Prostate gland (tissue), 2 donors: ENCODE measurements around the gene VPS45. TPM values are rescaled to one million over a fixed set of nuclear protein-coding genes. Genes with fewer than 3 reads are reported as not detected.
A peak's percentile ranks its signal among the peaks of the same experiment; 100 is the strongest.

Source experiments
- DNase-seq: peaks from one replicate; pipeline ENCODE4 v3.0.0-alpha.2; 2019; ENCODE audit warnings: low spot score
- H3K27ac ChIP-seq, 2 donors: fragments of 200-600 bp; sonication (generic); 2 replicates each; pipeline ENCODE4 v1.5.1; 2017 to 2019
- H3K27me3 ChIP-seq: fragments of 200-600 bp; sonication (generic); replicated peaks from 2 replicates; pipeline ENCODE4 v1.5.1; 2019; ENCODE audit not compliant: insufficient read depth
- H3K36me3 ChIP-seq, 2 donors: fragments of 200-600 bp; sonication (generic); 1 replicate in 1 of 2; 2 replicates in 1 of 2; pipeline versions ENCODE4 v1.5.1 to v1.8.1; 2017 to 2019
- H3K4me1 ChIP-seq: fragments of 200-600 bp; sonication (generic); replicated peaks from 2 replicates; pipeline ENCODE4 v1.5.1; 2019
- H3K4me3 ChIP-seq, 2 donors: fragments of 200-600 bp; sonication (generic); 2 replicates each; pipeline ENCODE4 v1.5.1; 2017 to 2019
- H3K9me3 ChIP-seq: fragments of 200-600 bp; sonication (generic); 2 replicates; pipeline ENCODE4 v1.5.1; 2017
- CTCF ChIP-seq, 4 experiments: fragments of 200-600 bp in 2 of 4; fragments of 450-650 bp in 2 of 4; sonication (generic) in 2 of 4; IDR thresholded peaks; 1 replicate in 3 of 4; 2 replicates in 1 of 4; pipeline ENCODE4 v1.5.1; 2016 to 2019; ENCODE audit warnings: antibody characterized with exemption in 4 of 4, mild to moderate bottlenecking in 2 of 4, moderate library complexity in 2 of 4
- POLR2A ChIP-seq: fragments of 450-650 bp; IDR thresholded peaks from one replicate; pipeline ENCODE4 v1.6.1; 2016; ENCODE audit warnings: antibody characterized with exemption, mild to moderate bottlenecking
- POLR2AphosphoS5 ChIP-seq: sonication (generic); formaldehyde crosslinking; IDR thresholded peaks from one replicate; pipeline ENCODE4 v1.6.1; 2017; ENCODE audit warnings: antibody characterized with exemption
- WGBS: methylation state at CpG from one replicate; pipeline ENCODE4 v1.1.5; 2018; 5-methylcytosine and 5-hydroxymethylcytosine counted together
- intact Hi-C: fragments of 100-400 bp; cut with DNase I; formaldehyde crosslinking; loops from one replicate; pipeline ENCODE4 v1.14.2; 2022
- total RNA-seq, 2 donors: library from RNA; depleted of rRNA; stranded (reverse); fragments of >200 nt; gene quantifications; one replicate each; pipeline ENCODE4 v1.1.0, GENCODE V29; 2016

The VPS45 gene
- total RNA-seq: 10 to 100 TPM; 29.6 to 33.3 TPM

- Histone ChIP-seq H3K36me3 (no peaks in the 10 kb centered on the region), H3K4me1 (no peaks in the 10 kb centered on the region), H3K4me3 (peak within 1 kb of the TSS; percentile 50 to 55), H3K27ac (peak within 1 kb of the TSS; percentile 90 to 91), H3K27me3 (no peaks in the 10 kb centered on the region), H3K9me3 (no peaks in the 10 kb centered on the region)
- TF ChIP-seq CTCF (IDR thresholded peaks at IDR 0.05) (peak in 1 of 4 experiments; percentile 21), POLR2A (peak; percentile 26), POLR2AphosphoS5 (peak; percentile 74)
- WGBS: under 1% methylated on average over 45 of the region's 46 CpGs
- intact Hi-C loops: loop anchor here (5.0 kb wide), 2 partner anchors 60 to 80 kb away; partner anchors contain the start of gene PLEKHO1
- peak; percentile 88 for DNase-seq
Observed at GRCh38 chr1:150067184-150068108, at the start of gene VPS45. Gene VPS45, plus strand, starts transcription at chr1:150067776. Its CDS starts 82 bp downstream, at chr1:150067858.

GRCh38 chr1:150018165-150018564 lies 49.4 kb upstream of the VPS45 start:
- Histone ChIP-seq H3K27ac (no peak overlapping the region), H3K27me3 (no peaks in the 10 kb centered on the region), H3K4me3 (no peak overlapping the region), H3K9me3 (no peaks in the 10 kb centered on the region), H3K36me3 (no peaks in the 10 kb centered on the region), H3K4me1 (no peaks in the 10 kb centered on the region)
- intact Hi-C loops: no loop called here
- no peak for TF ChIP-seq POLR2AphosphoS5
- no peak for TF ChIP-seq CTCF (IDR thresholded peaks at IDR 0.05)
- no peak for TF ChIP-seq POLR2A
- DNase-seq: no peak
- 84% methylated on average over 4 of the region's 4 CpGs for WGBS

DNA sequence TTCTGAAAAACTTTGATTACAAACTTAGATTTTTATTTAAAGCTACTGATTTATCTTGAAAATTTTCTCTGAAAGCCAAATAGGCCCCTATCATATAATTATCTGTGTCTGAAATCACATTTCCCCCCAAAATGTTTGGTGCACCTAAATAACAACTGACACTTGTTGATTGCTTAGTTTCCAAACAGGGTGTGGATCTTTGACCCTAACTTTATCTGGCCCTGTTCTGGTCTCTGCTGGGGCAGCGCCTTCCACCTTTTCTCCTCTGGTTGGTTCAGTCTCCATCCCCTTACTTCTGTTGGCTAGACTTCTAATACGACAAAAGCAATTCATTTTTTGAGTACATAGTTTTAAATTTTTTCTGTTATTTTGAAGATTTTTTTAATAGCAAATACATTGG lies 46.9 kb upstream of the VPS45 start:
- Histone ChIP-seq H3K4me1 (no peaks in the 10 kb centered on the region), H3K27me3 (no peaks in the 10 kb centered on the region), H3K27ac (no peak overlapping the region), H3K9me3 (no peaks in the 10 kb centered on the region), H3K4me3 (no peak overlapping the region), H3K36me3 (no peaks in the 10 kb centered on the region)
- DNase-seq: no peak
- intact Hi-C loops: no loop called here
- 93% methylated on average over 2 of the region's 2 CpGs for WGBS
- TF ChIP-seq CTCF (IDR thresholded peaks at IDR 0.05) (no peak), POLR2A (no peak), POLR2AphosphoS5 (no peak)

DNA sequence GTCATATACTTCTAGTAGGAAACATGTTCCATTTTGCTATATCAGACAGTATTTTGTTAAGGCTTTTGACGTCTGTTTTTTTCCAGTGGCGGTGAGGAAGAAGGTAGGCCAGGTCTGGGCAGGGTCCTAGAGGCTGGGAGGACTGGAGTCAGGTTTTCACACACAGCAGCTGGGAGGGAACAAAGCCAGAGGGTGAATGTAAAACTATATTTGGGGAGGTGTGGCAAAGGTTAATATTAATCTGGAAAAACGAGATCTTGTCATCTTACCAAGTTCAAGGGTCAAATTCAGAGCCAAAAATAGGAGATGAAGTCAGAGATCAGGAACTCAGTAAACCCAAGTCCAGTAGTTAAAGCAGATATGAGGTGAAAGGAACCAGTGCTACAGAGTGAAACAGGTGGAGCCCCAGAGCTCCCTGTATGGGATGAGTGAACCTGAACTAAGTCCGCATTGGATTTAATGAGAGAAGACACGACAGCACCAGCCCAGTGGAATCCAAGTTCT lies 46.3 kb upstream of the VPS45 start:
- H3K36me3 ChIP-seq: no peaks in the 10 kb centered on the region
- intact Hi-C loops: no loop called here
- 71% methylated on average over 5 of the region's 5 CpGs for WGBS
- DNase-seq: no peak
- no peaks in the 10 kb centered on the region for H3K9me3 ChIP-seq
- H3K27ac ChIP-seq: no peak overlapping the region
- TF ChIP-seq POLR2A (no peak), CTCF (IDR thresholded peaks at IDR 0.05) (no peak), POLR2AphosphoS5 (no peak)
- no peak overlapping the region for H3K4me3 ChIP-seq
- H3K4me1 ChIP-seq: no peaks in the 10 kb centered on the region
- no peaks in the 10 kb centered on the region for H3K27me3 ChIP-seq
